Activated CD4-positive, CD25-positive, alpha-beta regulatory T cell (primary cell): ENCODE data around the gene GIPR.
A peak's percentile ranks its signal among the peaks of the same experiment; 100 is the strongest.
"Not testable (repeated sequence)": the region's sequence is repeated elsewhere in the genome, so short reads cannot be mapped to it uniquely, and the experiment has no call there.

ENCODE experiments used
- DNase-seq, 4 experiments: peaks; one replicate each; lab custom pipeline; 2025; lab: John Stamatoyannopoulos, UW

Gene GIPR

DNA sequence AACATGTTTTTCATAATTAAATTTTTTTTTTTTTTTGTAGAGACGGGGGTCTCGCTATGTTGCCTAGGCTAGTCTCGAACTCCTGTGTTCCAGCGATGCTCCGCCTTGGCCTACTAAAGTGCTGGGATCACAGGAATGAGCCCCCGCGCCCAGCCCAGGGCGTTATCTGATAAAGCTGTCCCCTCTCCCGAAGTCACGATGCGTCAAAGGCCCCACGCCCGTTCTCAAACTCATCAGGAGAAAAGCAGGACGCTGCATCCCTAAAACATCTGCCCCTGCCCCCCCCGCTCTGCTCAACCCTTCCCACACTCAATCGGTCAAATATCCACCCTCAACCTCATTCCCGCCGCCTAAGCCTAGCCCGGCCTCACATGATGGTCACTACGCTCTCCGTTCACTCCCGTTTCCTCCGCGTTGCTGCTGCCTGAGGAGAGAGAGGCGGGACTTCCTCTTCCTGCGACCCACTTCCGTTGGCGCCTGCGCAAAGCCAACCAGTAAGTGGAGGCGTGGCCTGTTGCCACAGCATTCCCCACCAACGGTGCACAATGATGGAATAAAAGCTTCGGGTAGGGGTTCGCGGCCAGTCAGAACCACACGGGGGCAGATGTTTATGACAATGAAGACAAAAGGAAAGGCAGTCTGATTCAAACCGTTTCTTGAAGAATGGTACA lies 23.6 kb downstream of the GIPR start, which contains the start of gene SNRPD2:
Gene SNRPD2, minus strand, starts transcription at position 438 of the 671 bp plus-strand sequence. Its CDS starts 65 bp downstream, at position 373.
- peak; percentile 81 to 88 (median 85) for DNase-seq

DNA sequence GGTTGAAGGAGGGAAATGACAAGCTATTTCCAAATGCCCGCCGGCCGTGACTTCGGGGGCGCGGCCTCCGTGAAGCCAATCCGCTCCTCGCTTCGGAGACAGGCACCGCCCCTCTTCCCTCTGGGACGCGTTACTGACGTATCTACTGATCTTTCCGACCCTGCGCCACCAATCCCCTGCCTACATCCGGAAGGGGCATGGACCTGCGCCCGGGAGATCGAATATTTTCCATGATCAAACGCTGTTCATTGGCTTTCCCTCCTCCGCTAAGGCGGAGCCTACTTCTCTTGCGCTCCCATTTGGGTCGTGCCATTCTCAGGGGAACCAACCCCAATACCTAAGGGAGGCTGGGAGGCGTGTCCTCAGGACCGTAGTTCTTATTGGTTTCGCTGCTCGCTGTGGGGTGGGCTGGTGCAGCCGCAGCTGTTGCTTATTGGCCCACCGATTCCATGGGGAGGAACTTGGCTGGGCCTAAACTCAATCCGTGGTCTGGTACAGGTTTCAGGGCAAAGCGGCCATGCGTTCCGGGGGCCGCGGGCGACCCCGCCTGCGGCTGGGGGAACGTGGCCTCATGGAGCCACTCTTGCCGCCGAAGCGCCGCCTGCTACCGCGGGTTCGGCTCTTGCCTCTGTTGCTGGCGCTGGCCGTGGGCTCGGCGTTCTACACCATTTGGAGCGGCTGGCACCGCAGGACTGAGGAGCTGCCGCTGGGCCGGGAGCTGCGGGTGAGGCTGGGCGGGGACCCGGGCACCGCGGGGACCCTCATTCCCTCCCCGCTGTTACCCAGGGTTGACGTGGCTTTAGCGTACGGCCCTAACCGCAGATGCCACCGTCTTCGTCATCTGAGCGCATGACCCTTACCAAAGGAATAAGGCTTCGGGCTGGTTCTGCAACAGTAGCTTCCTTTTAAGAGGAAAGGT lies 24.4 kb downstream of the GIPR start, which contains the start of gene QPCTL:
Gene QPCTL, plus strand, starts transcription at position 480 of the 919 bp plus-strand sequence. Its CDS starts 38 bp downstream, at position 518.
- peak; percentile 88 to 99 (median 98) for DNase-seq

DNA sequence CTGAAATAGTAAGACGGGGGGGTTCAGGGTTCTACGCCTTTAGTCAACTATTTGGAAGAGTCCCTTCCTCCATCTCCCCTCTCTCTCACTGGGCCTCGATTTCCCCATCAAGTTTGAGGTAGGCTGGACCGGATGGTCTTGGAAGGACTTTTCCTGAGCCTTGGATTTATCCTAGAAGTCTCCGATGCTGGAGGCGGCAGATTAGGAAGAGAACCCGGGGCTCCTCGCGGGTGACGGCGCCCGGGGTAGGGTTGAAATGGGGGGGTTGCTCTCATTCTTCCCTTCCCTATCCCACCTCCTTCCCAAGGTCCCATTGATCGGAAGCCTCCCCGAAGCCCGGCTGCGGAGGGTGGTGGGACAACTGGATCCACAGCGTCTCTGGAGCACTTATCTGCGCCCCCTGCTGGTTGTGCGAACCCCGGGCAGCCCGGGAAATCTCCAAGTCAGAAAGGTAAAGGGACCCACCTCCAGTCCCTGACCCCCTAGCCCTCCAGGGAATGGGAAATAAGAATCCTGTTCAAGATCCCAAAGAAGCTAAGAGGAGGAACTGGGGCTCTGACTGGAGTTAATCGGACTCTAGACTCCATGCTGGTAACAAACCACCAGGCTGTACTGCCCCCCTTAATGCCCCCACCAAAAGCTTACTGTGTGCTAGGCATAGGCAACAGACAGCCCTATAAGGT lies 25.2 kb downstream of the GIPR start:
- DNase-seq = peak; percentile 46 to 78 (median 60)

DNA sequence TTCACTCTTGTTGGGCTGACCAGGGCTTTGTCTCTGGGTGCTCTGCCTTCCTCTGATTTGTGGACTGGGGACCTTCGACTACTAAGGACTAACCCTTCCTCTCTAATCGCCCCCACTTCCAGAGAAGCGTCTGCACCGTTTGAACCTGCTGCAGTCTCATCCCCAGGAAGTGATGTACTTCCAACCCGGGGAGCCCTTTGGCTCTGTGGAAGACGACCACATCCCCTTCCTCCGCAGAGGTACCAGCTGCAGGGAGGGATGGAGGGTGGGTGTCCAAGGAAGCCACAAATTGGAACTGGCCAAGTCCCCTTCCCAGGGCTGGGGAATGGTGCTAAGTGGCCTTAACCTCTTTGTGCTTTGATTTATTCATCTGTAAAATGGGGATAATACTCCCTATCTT lies 33.7 kb downstream of the GIPR start:
- DNase-seq = no peak

DNA sequence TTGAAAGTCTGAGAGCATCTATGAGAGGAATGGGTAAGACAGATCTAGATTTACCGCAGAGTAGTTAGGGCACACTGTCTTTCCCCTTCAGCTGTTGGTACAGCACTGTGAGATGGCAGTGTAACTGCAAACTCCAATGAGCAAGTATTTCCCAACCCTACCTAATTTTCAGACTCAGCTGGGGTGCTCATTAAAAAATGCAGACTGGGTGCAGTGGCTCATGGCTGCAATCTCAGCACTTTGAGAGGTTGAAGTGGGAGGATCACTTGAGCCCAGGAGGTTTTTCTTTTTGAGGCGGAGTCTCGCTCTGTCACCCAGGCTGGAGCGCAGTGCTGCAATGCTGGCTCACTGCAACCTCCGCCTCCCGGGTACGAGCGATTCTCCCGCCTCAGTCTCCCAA lies 37.1 kb downstream of the GIPR start:
- no peak for DNase-seq

DNA sequence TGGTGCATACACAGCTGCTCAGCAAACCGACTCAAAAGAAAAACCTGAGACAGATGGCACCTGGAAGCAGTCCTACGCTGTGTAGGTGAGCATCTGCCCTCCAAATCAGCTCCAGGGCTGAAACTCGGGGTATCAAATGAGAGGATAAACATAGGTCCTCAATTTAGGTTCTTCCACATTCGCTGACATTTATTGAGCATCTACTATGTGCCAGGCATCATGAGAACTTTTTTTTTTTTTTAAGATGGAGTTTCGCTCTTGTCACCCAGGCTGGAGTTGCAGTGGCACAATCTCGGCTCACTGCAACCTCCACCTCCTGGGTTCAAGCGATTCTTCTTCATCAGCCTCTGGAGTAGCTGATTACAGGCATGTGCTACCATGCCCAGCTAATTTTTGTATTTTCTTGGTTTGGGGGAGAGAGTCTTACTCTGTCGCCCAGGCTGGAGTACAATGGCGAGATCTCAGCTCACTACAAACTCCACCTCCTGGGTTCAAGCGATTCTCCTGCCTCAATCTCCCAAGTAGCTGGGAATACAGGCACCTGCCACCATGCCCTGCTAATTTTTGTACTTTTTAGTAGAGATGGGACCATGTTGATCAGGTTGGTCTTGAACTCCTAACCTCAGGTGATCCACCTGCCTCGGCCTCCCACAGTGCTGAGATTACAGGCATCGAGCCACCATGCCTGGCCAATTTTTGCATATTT lies 37.8 kb downstream of the GIPR start:
- DNase-seq = no peak

DNA sequence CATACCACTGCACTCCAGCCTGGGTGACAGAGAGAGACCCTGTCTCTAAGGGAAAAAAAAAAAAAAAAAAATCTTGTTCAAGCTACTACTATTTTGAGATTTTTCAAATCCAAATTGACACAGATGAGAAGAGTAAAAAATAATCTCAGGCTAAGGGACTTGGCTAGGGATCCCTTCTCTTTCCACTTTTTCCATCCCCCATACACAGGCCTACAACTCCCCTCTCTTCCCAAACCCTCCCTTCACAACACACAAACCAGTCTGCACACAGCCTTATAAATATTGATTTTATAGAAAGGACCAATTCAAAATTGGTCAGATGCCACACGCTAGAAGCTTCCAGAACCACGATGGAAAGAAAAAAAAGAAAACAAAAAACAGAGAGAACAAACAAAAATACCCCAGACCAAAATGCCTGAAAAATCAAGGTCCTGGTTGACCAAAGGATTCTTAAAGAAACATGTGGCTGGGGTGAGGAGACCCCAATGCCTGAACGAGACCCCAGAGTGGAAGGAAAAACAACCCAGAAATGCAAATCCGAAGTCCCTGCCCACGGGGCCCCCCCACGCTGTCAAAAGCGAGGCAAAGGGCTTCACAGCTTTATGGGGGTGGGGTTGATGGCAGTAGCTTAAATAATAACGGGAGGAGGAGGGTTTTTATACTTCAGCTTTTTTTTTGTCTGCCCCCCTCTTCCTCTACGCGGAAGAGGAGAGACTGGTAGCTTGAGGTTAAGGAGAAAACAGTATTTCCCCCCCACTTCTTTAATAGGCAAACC lies 42.5 kb downstream of the GIPR start:
- DNase-seq = no peak

DNA sequence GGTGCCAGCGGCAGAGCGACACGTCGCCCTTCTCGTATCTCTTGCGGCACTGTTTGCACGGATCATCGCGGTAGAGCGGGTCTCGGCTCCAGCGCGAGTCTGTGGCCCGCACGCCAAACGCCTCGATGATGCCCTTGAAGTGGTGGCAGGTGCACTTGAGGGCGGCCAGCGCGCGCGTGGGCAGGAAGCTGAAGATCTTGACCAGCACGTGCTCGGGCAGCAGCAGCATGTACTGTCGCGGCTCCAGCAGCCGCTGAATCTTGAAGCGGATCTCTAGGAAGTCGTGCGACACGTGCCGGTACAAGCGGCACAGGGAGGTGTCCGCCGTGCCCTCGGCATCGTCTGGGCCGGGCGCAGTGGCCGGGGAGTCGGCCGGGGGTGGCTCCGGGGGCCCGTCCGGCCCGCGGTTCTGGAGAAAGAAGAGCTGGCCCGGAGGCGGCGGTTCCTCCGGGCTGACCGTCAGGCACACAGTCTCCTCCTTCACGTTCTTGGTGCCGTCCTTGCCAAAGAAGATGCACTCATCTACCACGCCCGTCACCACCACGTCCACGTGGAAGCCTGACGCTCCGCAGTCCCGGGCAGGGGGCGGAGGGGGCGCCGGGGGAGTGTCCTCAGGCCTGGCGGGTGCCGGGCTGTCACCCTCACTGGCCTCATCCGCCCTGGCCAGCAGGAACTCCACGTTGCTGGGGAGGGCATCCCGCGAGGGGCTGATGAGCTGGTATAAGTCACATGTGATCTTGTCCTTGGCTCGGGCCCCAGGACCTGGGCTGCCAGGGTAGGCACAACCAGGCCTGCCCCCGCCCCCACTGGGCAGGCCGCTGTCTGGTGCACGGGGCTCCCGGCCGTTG lies 44.1 kb downstream of the GIPR start:
- no peak for DNase-seq

DNA sequence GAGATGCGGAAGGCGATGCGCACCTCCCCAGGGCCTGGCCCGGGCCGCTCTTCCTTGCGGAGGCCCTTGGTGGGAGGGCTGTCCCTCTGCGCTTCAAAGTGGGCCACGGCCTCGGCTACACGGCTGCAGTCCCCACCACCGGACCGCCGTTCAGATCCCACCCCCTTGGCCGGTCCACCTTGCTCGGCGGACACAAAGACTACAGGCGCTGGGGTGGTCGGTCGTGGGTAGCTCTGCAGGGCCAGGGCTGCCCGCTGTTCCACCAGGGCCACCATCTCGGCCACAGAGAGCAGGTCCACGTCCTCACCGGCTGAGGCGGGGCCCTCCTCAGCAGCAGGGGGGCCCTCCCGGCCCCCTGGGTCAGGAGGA lies 44.7 kb downstream of the GIPR start:
- no peak for DNase-seq

DNA sequence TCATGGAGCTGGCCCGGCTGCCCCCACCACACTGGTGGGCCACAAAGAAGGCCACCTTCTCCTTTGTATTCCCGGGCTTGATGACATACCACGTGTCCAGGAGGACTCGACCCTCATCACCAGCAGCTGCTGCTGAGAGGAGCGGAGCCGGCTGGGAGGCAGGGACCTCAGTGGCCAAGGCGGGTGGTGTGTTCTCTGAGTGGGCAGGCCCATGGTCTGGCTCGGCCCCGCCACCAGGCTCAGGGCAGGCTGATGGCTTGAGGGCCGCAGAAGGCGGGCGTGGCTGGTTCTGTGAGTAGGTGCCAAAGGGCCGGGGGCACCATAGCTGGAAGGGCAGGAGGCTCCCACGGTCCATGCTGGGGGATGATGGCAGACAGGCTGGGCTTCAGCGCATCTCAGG lies 45.1 kb downstream of the GIPR start:
- no peak for DNase-seq

DNA sequence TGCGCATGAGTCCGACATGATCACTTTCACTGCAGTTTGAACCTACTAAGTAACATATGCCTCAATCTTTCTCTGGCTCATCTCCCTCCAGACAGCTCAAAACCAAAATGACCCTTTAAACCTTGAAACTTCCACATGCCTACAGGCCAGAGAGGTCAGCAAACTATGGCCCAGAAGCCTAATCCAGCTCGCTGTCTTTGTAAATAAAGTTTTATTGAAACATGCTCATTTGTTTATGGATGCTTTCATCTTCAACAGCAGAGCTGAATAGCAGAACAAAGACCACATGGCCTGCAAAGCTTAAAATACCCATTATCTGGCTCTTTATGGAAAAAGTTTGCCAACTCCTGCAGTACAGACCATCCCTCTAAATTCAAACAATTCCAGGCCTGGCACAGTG lies 47.1 kb downstream of the GIPR start:
- DNase-seq = no peak

DNA sequence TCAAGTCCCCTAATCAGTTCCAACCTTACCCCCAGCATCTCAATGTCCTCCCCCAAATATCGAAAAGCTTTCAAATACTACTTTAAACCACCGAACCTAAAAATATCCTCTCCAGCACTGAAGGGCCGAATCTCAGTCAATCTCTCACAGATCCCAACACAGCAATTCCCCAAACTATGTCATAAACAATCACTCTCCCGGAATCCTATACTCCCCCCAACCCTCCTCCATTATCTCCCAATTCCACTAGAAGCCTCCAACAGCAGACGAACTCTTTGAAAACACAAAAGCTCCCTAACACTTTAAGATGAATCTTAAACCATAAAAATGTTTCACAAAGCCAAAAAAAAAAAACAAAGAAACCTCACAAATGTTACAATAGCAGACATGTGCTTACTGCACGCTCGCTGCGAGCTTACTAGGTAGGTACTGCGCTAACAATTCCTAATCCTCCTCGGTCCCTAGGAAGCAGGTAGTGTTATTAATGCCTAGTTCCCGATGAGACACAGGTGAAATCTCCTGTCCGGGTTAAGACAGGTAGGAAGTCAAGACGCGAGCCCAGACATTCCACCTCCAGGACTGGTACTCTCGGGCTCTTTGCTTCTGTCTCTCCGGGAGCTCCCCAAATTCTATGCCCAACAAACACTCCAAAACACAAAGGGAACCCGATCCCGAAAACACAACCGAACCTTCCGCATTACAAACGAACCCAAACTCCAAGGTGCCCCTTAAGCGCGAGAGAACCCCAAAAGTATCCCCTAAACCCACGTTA lies 48.5 kb downstream of the GIPR start:
- DNase-seq = no peak

DNA sequence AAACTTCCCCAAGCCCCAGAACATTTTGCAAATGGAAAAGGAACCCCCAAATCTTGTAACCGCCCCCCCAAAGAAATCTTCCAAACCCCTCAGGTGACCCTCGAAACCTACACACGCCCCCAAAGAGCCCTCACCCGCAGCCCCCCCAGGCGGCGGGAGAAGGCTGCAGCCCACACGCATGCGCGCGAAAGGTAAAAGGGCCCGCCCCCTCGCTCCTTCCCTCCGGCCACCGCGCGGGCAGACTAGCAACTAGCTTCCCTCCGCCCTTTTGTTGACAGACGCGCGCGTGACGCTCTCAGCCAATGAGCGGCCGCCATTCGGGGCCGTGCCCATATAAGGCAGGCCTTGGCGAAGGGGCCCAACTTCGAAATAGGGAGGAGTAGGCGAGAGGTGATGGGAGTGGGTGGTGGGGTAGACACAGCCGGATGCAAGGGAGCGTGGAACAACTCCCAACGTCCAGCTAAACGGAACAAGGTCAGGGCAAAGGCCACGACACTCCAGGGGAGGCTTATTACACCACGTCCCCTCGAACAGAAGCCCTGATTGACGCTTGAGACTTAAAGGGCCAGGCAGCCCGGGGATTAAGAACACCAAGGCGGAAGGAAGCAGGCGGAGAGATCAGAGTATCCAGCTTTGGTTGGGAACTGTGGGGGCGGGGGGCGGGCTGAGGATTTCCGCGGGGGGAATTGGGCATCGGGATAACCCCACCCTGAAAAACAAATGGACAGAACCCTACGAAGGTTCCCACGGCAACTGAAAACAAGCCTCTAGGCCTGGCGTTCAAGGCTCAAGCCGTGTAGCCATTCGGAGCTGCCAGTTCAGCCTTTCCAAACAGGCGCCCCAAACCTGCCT lies 49.3 kb downstream of the GIPR start:
- peak; percentile 90 to 96 (median 93) for DNase-seq

DNA sequence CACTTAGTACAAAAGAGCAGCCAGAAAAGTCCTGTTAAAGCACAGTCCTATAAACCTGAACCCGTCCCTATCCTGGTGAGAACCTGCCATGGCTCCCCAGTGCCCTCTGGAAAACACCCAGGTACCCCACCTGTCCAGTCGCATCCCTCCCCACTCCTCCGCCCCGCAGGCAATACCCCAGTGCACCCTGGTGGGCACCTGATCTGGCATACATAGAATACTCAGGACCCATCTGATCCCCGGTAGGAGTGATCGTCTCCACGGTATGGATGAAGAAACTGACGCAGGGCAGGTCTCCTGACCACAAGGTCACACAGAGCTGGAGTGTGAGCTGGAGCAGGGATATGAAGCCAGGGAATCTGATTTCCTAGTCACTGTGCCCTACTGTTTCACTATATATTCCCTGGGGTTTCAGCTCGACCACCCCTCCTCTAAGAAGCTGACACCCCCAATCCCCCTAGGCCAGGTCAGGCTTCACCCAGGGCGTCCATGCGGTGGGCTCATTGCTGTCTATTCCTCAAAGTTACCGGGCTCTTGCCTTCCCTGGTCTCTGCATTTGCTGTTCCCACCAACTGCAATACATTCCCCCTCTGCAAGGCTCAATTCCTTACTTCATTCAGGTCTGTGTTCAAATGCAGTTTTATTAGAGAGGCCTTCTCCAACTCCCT lies 50.1 kb downstream of the GIPR start:
- no peak for DNase-seq

DNA sequence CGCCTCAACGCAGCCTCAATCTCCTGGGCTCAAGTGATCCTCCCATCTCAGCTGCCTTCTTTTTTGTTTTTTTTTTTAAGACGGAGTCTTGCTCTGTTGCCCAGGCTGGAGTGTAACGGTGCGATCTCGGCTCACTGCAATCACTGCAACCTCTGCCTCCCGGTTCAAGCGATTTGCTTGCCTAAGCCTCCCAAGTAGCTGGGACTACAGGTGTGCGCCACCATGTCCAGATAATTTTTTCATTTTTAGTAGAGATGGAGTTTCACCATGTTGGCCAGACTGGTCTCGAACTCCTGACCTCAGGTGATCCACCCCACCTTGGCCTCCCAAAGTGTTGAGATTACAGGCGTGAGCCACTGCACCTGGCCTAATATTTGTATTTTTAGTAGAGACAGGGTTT lies 52.0 kb downstream of the GIPR start:
- not testable (repeated sequence) for DNase-seq

DNA sequence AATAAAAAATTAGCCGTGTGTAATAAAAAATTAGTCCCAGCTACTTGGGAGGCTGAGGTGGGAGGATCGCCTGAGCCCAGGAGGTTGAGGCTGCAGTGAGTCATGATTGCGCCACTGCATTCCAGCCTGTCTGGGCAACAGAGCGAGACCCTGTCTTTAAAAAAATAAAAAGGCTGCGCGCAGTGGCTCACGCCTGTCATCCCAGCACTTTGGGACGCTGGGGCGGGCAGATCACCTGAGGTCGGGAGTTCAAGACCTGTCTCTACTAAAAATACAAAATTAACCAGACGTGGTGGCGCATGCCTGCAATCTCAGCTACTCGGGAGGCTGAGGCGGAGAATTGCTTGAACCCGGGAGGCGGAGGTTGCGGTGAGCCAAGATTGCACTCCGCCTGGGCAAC lies 60.7 kb downstream of the GIPR start:
- DNase-seq = not testable (repeated sequence)

DNA sequence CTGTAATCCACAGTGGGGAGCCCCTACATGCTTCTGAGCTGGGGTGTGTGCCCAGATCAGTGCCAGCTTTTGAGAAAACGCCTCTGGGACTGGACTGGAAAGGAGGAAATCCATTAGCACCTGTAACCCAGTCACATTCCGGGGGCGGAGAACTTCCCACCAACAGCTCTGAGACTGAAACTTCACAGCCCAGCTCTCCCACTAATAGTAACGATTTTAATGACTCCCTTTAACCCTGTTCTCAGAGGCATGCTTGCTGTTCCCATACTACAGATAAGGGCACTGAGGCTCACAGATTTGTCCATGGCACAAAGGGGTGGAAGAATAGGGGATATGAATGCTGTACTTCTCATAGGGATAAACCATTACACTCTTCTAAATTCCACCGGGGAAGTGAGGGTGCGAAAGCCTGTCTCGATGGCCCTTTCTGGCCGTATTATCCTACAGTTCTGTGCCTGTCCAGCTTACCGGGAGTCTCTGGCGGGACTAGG lies 61.8 kb downstream of the GIPR start:
- DNase-seq = no peak
